Bronchial epithelial cell (primary cell): ENCODE results near the gene PIAS4. TPM values are rescaled to one million over a fixed set of nuclear protein-coding genes. Genes with fewer than 3 reads are reported as not detected.

Source experiments
- DNase-seq: peaks from one replicate; pipeline ENCODE4 v3.0.0-alpha.2; 2010; ENCODE audit warnings: low read depth
- FAIRE-seq: peaks from 2 replicates; lab custom pipeline; 2011; peaks lifted over from hg19 to GRCh38; lab: Jason Lieb, UNC
- H3K27me3 ChIP-seq: 2 replicates; pipeline ENCODE4 v1.5.1; 2011; ENCODE audit warnings: low read length; ENCODE audit not compliant: control insufficient read depth, insufficient read depth
- H3K36me3 ChIP-seq: 2 replicates; pipeline ENCODE4 v1.5.1; 2011; ENCODE audit warnings: low read length; ENCODE audit not compliant: control insufficient read depth, insufficient read depth
- H3K4me3 ChIP-seq: 2 replicates; pipeline ENCODE4 v1.5.1; 2011; ENCODE audit warnings: mild to moderate bottlenecking, low read depth, low read length, control low read depth
- total RNA-seq: library from RNA; depleted of rRNA; stranded (reverse); fragments of >200 nt; gene quantifications from 2 replicates; pipeline ENCODE4 v1.2.1, GENCODE V29; 2014
- TF ChIP-seq, protein P1 (sequence below): IDR thresholded peaks from 2 replicates; pipeline ENCODE4 v1.5.1; 2011; ENCODE audit warnings: mild to moderate bottlenecking, moderate library complexity, low read length, control low read depth, inconsistent platforms; ENCODE audit not compliant: insufficient read depth, severe bottlenecking

PIAS4 gene
- total RNA-seq, 1 donor from 2014 or later, result 10.0 TPM

- TF ChIP-seq, protein P1, sequence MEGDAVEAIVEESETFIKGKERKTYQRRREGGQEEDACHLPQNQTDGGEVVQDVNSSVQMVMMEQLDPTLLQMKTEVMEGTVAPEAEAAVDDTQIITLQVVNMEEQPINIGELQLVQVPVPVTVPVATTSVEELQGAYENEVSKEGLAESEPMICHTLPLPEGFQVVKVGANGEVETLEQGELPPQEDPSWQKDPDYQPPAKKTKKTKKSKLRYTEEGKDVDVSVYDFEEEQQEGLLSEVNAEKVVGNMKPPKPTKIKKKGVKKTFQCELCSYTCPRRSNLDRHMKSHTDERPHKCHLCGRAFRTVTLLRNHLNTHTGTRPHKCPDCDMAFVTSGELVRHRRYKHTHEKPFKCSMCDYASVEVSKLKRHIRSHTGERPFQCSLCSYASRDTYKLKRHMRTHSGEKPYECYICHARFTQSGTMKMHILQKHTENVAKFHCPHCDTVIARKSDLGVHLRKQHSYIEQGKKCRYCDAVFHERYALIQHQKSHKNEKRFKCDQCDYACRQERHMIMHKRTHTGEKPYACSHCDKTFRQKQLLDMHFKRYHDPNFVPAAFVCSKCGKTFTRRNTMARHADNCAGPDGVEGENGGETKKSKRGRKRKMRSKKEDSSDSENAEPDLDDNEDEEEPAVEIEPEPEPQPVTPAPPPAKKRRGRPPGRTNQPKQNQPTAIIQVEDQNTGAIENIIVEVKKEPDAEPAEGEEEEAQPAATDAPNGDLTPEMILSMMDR, result no peak
Measured at GRCh38 chr19:4036576-4037300, 29.2 kb downstream of the PIAS4 start.

GRCh38 chr19:4037301-4037949, 29.9 kb downstream of the PIAS4 start:
- TF ChIP-seq, protein P1, result no peak
- no peaks in the 10 kb centered on the region for H3K27me3 ChIP-seq
- H3K4me3 ChIP-seq, result no peak overlapping the region
- H3K36me3 ChIP-seq, result peaks cover 5% of the 10 kb centered on the region
- FAIRE-seq, result no peak
- DNase-seq, result no peak

More at GRCh38 chr19:4036576-4037300, 29.2 kb downstream of the PIAS4 start:
- DNase-seq, result no peak
- Histone ChIP-seq H3K4me3 (no peak overlapping the region), H3K27me3 (no peaks in the 10 kb centered on the region), H3K36me3 (peaks cover 6% of the 10 kb centered on the region)
- FAIRE-seq, result no peak

- DNase-seq, result no peak
- TF ChIP-seq, protein P1, result no peak
- FAIRE-seq, result no peak
- Histone ChIP-seq H3K36me3 (peaks cover 4% of the 10 kb centered on the region), H3K4me3 (no peak overlapping the region), H3K27me3 (no peaks in the 10 kb centered on the region)
Measured at GRCh38 chr19:4038057-4038456, 30.5 kb downstream of the PIAS4 start.

- no peak for FAIRE-seq
- Histone ChIP-seq H3K36me3 (peaks cover 3% of the 10 kb centered on the region), H3K4me3 (no peak overlapping the region), H3K27me3 (no peaks in the 10 kb centered on the region)
- TF ChIP-seq, protein P1, result no peak
- DNase-seq, result no peak
Measured at GRCh38 chr19:4038661-4039423, 31.3 kb downstream of the PIAS4 start.

GRCh38 chr19:4042064-4042730, 34.7 kb downstream of the PIAS4 start:
- FAIRE-seq, result no peak
- Histone ChIP-seq H3K36me3 (peaks cover 11% of the 10 kb centered on the region), H3K27me3 (no peaks in the 10 kb centered on the region), H3K4me3 (no peak overlapping the region)
- TF ChIP-seq, protein P1, result no peak
- no peak for DNase-seq
